HG03025 (cell line): ENCODE measurements around the gene POU2F2.
"Not testable (repeated sequence)": the region's sequence is repeated elsewhere in the genome, so short reads cannot be mapped to it uniquely, and the experiment has no call there.

Source experiments
- ATAC-seq: cut with Tn5 transposase; IDR thresholded peaks from one replicate; pipeline ENCODE4 v1.9.1; 2021; ENCODE audit warnings: mild to moderate bottlenecking, moderate library complexity; ENCODE audit not compliant: unreplicated experiment, low FRiP score

The POU2F2 gene

GRCh38 chr19:42108527-42109389, 23.5 kb downstream of the POU2F2 start:
- no peak for ATAC-seq

DNA sequence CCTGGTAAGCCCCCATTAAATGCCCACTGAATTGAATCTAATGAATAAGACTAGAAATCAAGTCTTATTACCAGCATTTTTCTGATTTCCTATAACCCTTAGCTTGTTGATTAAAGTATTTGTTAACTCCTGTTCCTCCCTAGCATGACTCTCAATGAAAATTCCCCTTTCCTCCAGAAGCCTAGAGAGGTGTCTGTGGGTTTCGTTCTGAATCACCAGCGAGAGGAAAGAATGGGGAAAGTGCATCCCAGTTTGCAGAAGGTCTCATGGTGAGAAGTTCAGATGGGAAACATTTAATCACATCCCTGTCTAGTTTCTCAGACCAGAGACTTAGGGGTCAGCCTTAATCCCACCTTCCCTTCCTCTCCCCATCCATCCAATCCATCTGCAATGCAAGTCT, 26.9 kb downstream of the POU2F2 start:
- no peak for ATAC-seq

DNA sequence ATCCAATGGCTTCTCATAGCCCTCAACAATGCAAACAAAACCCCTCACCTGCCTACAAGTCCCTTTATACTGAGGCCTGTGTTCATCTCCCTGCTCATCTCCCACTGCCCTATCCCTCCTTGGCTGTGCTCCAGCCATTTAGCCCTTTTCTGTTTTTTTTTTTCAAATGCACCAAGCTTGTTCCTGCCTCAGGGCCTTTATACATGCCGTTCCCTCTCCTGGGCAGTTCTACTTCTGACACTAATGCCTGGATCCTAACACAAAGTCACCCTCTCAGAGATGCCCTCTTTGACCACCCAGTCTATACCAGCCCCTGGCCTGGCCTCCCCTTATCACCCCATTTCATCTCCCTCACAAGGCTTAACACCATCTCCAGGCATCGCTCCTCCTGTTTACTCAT, 29.4 kb downstream of the POU2F2 start:
- ATAC-seq = no peak

DNA sequence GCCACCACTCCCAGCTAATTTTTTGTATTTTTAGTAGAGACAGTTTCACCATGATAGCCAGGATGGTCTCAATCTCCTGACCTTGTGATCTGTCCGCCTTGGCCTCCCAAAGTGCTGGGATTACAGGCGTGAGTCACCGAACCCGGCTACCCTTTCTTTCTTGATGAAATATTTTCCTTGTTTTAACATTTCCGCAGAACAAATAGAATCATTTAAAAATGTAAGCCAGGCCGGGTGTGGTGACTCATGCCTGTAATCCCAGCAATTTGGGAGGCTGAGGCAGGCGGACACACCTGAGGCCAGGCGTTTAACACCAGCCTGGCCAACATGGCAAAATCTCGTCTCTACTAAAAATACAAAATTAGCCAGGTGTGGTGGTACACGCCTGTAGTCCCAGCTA, 32.0 kb downstream of the POU2F2 start:
- not testable (repeated sequence) for ATAC-seq

GRCh38 chr19:42099336-42099925, 32.8 kb downstream of the POU2F2 start:
- no peak for ATAC-seq

- no peak for ATAC-seq
Observed at GRCh38 chr19:42098781-42099180, 33.5 kb downstream of the POU2F2 start.

- no peak for ATAC-seq
Observed at GRCh38 chr19:42097461-42097860, 34.8 kb downstream of the POU2F2 start.

DNA sequence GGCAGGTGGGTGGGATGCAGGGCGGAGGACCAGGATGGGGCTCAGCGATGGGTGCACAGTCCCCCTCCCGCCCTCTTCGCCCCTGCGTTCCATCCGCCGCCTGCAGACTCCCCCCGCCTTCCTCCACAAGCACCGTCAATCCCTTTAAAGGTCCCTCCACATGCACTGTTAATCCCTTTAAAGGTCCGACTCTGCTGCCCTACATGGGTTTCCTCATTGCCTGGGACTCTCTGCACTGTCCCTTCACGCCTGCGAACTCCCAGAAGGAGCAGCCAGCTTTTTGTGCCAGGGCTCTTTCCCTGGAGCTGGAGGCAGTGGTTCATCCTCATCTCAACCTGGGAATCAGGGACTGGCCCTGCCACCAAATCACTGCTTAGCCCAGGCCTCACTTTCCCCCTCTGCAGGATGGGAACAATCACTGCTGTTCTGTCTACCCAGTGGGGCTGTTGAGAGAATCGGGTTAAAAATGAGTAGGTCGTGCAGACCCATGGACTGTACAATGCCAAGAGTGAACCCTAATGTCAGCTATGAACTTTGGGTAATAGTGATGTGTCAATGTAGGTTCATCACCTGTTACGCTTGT, 35.9 kb downstream of the POU2F2 start:
- no peak for ATAC-seq

DNA sequence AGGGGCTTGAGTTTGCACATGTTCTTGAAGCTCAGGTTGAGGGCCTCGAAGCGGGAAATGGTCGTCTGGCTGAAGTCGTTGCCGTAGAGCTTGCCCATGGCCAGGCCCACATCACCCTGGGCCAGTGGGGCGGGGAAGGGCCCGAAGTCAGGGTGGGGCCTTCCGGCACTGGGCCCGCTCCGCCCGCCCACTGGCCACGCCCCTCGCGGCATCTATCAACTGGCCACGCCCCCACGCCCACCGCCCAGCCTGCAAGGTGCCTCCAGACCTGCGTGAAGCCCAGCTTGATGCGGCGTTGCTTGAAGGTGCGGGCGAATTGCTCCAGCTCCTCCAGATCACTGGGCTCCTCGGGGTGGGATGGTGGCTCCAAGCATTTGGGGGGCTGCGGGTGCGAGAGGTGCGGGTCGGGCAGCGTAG, 36.4 kb downstream of the POU2F2 start:
- no peak for ATAC-seq

GRCh38 chr19:42095142-42095813, 37.0 kb downstream of the POU2F2 start:
- no peak for ATAC-seq

DNA sequence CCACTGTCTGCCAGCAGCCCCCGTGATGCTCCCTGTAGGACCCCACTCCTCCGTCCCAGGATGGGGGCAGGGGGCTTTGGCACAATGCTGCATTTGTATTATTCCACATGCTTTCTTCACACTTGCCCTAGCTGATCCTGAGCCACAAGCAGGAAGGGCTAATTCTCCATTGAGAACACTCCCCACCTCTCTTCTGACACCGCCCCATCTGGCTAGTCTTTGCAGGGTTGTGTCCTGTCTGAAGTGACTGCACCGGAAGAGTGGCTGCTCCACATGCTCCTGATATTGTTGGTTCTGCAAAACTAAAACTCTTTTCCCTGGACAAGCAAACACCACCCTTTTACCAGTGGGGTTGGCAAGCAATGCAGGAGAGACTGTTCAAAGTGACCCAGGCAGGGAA, 38.3 kb downstream of the POU2F2 start:
- no peak for ATAC-seq

GRCh38 chr19:42093505-42093904, 38.7 kb downstream of the POU2F2 start:
- no peak for ATAC-seq

GRCh38 chr19:42092350-42092749, 39.9 kb downstream of the POU2F2 start:
- no peak for ATAC-seq

DNA sequence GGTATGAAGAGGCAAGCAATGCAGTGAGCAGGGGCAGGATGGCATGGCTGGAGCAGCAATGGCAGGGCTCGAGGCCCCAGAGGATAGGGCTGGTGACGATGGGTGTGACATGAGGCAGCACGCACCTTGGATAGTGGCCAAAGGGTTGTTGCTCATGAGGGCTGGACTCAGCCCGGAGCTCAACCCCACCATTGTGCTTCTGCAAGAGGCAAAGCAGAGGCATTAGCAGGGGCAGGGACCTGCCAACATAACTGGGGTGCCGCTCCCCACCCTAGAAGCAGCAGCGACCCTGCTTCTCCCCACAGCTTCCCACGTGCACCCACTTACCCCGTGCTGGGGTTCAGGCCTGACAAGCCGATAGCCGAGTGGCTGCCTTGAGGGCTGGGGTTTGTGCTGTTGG, 40.5 kb downstream of the POU2F2 start:
- no peak for ATAC-seq

- no peak for ATAC-seq
Observed at GRCh38 chr19:42091300-42091699, 40.9 kb downstream of the POU2F2 start.

DNA sequence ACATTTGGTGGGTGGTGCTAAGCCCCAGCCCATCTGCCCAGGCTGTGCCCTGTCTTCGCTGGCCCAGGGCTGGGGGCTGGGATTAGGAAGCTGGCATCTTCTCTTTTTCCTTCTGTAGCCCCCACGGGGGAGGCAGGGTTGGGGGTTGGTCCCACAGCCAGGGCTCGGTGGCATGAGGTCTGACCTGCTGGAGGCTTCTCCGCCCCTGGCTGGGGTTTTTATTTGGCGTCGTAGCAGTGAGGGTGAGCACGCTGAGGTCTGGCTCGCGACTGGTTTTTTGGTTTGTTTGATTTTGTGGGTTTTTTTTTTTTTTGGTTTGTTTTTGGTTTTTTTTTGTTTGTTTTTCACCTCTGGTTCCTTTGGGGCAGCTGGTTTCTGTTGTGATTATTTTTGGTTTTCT, 41.6 kb downstream of the POU2F2 start:
- ATAC-seq = no peak

GRCh38 chr19:42089772-42090171, 42.5 kb downstream of the POU2F2 start:
- ATAC-seq = no peak

DNA sequence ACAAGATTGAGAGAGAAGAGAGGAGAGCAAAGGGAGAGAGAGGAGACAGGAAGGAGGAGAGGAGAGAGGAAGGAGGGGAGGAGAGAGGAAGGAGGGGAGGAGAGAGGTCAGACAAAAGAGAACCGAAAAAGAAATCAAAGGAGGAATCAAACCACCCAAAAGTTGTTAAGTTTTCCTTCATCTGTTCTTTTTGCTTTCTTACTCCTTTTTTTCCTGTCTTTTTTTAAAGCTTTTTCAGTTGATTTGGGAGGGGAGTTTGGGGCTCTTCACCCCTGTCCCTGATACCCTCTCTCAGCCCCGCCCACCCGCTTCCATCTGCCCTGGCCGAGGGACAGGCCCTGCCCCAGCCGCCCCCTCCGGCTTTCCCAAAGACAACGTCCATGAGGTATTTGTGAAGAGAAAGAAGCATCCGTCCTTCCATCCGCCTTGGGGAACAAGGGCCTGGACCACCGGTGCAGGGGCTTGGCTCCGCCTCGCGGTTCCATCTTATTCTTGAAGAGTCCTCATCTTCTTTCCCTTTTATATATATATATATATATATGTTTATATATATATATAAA, 43.0 kb downstream of the POU2F2 start:
- no peak for ATAC-seq

DNA sequence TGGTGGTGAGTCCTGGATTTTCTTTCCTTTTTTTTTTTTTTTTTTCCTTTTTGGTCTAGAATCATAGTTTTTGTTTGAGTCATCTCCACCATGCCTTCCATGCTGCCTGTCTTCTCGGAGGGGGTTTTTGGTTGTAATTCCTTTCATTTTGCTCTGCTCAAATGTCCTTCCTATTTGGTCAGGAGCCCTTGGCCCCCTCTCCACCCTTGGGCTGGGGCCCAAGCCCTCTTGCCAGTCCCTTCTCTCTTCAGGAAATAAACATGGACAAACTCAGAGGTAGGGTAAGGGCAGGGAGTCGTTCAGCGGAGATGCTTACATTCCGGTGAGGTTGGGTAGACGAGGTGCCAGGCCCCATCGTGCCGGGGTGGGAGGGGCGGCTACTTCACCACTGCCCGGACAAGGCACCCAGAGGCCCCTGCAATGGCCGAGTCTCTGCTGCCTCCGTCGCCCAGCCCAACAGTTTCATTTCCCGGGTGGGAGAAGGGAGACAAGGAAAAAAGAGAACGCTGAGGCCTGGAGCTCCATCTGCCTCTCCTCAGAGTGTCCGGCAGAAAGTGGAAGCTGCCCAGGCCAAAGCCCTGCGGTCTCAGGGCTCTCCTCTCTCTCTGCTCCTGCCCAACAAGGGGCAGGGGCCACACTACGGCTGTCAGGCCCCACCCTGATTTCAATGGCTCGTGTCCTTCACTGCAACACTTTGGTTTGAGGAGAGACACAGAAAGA, 43.6 kb downstream of the POU2F2 start:
- ATAC-seq = no peak
